ENCODE data around the gene GTF2F1.
"Not testable (repeated sequence)": the region's sequence is repeated elsewhere in the genome, so short reads cannot be mapped to it uniquely, and the experiment has no call there.

The GTF2F1 gene

DNA sequence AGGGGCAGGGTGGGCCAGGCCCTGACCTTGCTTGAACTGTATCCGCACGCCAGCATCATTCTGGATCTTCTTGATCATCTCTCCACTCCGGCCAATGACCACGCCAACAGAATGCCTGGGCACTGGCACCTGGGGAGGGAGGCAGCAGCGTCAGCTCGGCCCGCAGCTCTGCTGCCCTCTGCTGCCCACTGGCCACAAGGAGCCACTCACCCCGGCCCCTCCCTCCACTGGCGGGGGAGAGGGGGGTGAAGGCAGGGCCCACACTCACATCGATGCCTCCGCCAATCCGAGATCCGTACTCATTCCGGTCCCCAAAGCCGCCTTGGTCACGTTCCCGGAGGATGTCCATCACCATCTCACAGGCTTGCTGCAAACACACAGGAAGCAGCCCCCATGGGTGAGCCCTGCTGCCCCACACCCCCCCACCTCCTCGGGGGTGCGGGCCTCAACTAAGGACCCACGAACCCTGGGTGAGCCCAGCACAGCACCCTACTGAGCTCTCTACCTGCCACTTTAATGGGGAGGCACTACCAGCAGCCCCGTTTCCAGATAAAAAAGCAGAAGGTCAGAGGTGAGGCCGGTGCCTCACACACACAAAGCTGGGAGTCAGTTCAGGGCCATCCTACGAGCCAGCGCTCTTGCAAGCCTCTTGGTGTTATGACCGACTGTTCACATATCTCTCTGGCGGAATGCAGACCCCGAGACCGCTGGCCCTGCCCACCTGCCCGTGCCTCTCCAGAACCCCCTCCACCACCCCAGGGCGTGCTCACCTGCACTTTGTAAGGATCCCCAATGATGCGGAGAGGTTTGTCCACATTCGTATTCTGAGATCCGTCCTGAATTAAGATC, 25.0 kb upstream of the GTF2F1 start:
- DNase-seq, result no peak

- no peak for DNase-seq
These were observed 23.9 kb upstream of the GTF2F1 start for GRCh38 chr19:6416658-6417405.

GRCh38 chr19:6415591-6416190, 22.7 kb upstream of the GTF2F1 start:
- no peak for DNase-seq

DNA sequence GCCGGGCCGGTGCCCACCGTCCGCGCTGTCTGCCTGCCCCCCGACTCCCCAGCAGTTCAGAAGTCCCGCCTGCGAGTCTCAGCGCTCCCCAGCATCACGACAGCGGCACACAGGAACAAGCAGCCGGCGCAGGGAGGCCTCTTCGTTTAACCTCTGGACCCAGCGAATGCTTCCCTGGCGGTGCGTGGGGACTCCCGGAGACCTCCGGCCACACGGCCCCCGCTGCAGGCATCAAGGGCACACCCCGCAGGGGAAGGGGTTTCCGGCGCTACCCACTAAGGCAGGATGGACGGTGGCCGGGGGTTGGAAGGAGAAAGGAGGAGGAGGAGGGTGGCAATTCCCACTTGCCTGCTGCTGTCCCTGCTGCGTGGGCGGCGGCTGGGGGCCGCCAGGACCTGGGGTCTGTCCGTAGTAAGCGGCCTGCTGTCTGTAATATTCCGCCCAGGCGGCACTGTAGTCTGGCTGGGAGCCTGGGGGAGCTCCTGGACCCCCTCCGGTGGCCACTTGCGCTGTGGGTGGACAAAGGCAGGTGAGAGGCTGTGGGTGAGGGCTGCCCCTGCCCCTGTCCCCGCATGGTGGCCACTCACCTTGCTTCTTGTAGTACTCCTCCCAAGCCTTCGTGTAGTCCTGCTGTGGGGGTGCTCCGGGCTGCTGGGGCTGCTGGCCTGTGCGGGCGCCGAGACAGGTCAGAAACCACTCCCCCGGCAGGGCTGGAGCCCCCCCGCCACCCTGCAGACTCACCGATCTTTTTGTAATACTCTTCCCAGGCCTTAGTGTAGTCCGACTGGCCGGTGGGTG, 22.0 kb upstream of the GTF2F1 start:
- DNase-seq, result no peak

GRCh38 chr19:6413721-6414643, 21.0 kb upstream of the GTF2F1 start:
- no peak for DNase-seq

- DNase-seq, result no peak
These were observed 20.3 kb upstream of the GTF2F1 start for GRCh38 chr19:6413291-6413690.

- DNase-seq, result no peak
These were observed 19.6 kb upstream of the GTF2F1 start for GRCh38 chr19:6412447-6413091.

GRCh38 chr19:6412061-6412446, 19.1 kb upstream of the GTF2F1 start:
- no peak for DNase-seq

DNA sequence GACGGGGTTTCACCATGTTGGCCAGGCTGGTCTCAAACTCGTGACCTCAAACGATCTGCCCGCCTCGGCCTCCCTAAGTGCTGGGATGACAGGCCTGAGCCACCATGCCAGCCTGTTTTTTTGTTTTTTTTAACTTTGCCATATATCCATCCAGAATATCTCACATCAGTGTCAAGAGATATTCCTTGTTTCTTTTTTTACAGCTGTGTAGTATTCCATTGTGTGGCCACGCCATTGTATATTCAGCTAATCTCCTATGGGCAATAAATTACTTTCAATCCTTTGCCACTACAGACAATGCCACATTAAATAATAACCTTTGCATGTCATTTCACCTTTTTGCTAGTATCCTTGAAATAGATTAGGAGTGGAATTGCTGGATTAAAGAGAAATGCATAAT, 16.4 kb upstream of the GTF2F1 start:
- DNase-seq, result no peak

DNA sequence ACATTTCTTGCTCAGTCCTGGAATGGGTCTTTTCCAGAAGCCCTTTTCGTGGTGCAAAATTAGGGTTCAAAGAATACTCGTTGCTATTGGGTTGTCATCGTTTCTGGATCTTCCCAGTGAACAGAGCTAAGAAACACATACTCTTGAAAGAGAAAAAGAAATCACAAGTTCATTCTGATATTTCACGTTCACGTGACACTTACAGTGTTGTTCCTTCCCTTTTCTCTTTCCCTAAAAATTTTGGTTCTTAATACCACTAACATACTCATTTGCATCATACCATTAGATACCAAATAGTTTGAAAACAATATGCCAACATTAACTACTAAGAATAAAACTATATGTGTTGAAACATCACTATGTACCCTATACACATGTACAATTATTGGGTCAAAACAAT, 13.4 kb upstream of the GTF2F1 start:
- DNase-seq, result no peak

- no peak for DNase-seq
These were observed 10.1 kb upstream of the GTF2F1 start for GRCh38 chr19:6402837-6403608.

DNA sequence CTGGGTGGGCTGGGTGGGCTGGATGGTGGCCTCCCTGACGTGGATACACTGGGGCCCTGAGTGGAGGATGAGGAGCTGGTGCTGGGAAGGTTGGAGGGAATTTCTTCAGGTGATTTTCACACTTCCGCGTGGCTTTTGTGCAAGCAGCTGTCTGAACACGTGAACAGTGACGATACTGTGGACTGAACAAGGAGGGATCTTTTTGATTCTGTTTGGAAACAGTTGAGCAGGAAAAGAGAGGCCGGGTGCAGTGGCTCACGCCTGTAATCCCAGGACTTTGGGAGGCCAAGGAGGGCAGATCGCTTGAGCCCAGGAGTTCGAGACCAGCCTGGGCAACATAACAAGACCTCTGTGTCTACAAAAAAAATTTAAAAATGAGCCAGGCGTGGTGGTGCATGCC, 9.1 kb upstream of the GTF2F1 start:
- DNase-seq, result no peak

GRCh38 chr19:6400062-6400944, 7.3 kb upstream of the GTF2F1 start:
- DNase-seq, result not testable (repeated sequence)

GRCh38 chr19:6396305-6396704, 3.3 kb upstream of the GTF2F1 start:
- no peak for DNase-seq

GRCh38 chr19:6394831-6395230, 1.9 kb upstream of the GTF2F1 start:
- no peak for DNase-seq

DNA sequence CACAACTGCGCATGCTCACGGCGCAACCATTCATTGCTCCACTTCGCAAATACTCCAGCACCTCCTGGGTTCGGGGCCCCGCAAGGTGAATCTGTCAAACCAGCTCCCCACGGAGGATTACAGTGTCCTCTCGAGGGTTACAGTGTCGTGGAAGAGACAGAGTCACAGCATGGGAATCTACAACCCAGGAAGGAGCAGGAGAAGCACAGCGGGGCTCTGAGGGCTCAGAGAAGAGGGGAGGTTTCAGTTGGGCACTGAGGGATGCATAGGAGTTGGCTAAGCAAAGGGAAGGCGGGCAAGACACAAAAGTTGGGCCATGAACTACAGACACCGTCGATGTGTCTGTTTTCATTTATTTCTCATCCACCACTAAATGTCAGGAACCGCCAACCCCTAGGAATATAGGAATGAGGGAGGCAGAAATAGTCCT, 1.0 kb upstream of the GTF2F1 start:
- no peak for DNase-seq

DNA sequence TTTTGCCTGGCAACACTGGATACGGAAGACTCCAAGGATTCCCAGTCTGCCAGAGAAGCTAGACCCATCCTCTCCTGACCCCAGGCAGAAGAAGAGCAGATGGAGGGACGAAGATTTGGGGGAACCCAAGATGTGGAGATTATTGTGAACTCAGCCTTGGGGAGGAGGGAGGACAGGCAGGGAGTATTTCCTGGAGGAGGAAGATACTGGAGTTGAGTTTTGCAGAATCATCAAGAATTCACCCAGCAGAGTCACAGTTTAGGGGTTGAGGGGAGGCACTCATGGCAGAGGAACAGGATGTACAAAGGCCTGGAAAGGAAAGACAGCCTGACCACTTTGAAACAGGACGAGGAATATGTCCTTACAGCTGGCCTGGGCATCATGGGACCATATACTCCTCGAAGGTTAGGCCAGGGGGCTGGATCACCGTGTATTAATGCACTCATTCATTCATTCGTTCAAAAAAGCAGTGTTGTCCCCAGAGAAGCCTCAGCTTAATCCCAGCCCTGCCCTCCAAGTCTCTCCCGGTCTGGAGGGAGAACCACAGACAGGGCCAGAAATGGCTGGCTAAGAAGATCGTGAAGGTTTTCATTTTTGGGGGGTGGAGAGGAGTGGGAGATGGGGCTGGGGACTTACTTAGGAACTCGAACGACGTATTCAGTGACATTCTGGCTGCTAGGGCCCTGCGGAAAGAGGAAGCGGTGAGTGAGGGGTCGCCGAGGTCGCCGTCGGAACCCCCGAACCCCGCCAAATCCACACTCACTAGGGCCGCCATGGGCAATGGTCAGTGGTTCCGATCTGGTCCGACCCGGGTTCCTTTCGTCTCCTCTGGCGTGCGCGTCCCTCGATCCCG, 517 bp downstream of the GTF2F1 start:
- DNase-seq, result no peak

- DNase-seq, result no peak
These were observed 5.6 kb downstream of the GTF2F1 start for GRCh38 chr19:6387372-6387771.

DNA sequence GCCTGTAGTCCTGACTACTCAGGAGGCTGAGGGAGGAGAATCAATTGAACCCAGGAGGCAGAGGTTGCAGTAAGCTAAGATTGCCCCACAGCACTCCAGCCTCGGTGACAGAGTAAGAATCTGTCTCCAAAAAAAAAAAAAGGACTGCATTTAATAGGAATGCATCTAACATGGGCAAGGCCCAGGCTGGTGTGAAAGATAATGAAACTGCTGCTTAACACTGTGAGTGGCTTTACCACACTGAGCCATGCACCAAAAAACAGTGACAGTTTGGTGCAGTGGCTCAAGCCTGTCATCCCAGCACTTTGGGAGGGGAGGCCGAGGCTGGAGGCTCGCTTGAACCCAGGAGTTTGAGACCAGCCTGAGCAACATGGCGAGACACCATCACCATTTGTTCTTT, 8.6 kb downstream of the GTF2F1 start:
- DNase-seq, result no peak

Data from NCI-H1436 treated with DMSO at 0.1 percent for 48 hours (cell line).